Activated CD4-positive, alpha-beta T cell treated with anti-CD3 and anti-CD28 coated beads, Interleukin-2, amount 50 U/mL, for 1 hour (primary cell): ENCODE data around the gene NCAM2.

ENCODE experiments used
- DNase-seq: peaks from one replicate; pipeline ENCODE4 v3.0.0-alpha.2; 2020

The NCAM2 gene

DNA sequence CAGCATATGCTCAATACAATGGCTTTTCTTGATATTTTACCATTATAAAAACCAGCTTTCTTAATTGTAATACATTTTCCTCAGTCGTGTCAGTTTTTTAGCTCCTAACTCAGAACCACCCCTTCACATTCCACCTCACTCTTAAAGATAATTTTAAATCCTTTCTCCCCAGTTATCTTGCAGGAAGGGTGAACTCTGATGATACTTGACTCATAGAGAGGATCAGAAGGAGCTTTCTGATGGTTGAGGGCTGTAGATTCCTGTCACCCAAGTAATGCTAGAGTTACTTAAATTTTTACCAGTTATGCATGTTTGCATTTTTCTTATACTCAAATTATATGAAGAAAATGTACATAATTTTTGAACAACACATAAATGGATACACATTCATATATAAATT is 233.7 kb downstream of the NCAM2 start:
- DNase-seq, result no peak

DNA sequence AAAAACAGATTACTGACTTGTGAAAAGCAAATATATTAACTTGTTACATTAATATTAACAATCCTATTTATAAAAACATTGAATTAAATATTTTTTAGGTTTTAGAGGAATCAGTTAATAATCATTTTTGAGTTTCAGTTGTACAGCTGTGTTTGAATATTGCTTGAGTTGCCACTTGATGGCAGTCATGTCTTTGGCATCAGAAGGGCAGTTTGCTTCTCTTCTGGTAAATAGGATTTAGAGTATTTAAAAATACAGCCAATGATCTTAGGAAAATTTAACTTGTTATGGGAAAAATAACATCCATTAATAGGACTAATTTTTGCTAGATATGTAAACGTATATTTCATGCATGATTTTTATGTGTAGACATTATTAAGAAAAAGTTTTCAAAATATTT is 234.1 kb downstream of the NCAM2 start:
- DNase-seq, result no peak

DNA sequence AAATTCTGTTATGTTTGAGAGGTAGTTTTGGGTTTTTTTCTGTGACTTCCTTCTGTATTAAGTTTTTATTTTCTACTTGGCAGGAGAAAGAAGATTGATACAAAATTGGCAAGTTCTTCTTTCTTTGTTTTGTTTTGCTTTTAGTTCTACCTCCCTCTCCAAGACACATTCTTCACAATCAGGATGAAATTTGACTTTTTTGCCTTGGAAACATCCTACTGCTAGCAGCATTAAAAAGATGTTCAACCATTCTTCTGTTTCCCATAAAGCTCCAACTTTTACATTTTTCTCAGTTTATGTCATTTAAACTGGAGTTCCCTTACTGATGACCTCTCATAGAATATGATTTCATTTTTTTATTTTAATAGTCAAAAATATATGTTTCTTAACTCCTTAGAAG is 234.8 kb downstream of the NCAM2 start:
- DNase-seq, result no peak

DNA sequence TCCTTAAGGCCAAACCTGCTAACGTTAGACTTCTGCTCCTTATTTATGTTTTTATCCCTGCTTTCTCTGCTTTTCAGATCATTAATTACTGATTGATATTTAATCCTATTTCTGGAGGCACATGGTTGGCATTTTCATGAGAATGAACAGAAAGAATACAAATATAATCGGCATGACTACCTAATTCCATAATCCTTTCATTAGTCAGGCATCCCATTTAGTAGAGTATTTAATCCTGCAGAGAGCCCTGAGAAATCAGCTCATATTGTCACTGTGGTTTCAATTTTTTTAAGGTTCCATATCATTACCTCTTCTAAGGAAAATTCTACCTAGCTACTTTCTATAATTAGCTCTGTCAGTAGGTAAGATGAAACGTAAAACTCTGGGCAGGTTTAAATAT is 238.8 kb downstream of the NCAM2 start:
- DNase-seq, result no peak

DNA sequence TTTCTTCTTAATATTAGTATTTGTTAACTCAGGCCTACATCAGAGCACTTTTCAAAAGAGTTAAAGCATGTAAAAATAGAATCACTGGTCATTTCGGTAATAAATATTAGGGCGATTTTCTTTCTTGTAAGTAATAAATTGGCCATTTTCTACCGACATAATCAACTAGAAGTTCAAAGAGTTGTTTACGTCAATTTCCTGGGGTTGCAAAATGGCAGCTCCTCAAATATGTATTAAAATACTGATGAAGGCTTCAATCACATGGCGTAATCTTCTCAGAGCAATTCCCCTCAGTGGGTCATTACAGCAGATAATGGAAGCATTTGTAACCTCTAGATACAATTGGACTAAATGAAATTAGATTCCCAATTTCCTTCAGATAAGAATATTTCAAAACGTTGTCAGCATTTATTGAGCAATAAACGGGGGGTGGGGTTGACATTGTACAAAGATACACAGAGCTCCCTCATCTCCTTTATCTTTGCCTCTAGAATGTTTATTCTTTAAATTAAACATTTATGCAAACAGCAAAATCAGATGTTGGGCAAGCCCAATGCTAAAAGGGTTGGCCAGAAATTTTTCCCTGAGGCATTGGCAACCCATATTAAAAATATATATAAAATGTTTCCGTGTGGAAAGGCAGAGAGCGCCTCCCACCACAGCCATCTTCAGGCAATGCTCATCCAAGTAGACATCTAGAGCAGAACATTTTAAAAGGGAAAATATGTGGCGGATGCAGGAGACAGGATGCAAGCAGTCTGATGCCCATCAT is 240.6 kb downstream of the NCAM2 start:
- DNase-seq, result no peak

DNA sequence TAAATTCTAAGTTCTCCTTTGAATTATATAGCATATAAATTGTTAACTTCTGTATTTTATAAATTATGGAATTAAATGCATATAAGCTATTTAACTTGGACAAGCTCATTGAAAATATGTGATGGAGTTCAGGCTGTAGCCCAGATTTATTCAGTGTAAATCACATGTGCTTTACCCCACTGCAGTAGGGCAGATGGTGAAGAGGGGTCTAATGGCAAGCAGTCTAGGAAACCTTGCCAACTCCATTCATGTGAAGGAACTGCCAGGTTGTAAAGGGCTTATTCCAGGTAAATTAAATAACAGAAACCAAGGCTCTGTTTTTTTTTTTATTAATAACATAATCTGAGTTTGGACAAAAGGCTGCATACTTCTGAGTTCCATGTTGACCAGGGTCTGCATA is 243.2 kb downstream of the NCAM2 start:
- no peak for DNase-seq

DNA sequence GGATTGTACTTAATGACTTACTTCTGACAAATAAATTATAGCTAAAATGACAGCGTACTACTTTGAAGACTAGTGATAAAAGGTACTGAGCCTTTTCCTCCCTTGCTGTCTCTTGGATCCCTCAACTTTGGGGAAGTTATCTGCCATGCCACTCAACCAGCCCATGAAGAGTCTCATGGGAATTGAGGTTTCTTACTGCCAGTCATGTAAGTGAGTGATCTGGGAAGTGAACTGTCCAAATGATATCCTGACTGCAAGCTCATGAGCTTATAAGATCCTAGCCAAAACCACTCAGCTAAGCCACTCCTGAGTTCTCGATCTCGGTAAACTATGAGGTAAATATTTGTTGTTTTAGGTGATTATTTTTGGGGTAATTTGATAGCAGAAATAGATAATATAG is 247.8 kb downstream of the NCAM2 start:
- no peak for DNase-seq

DNA sequence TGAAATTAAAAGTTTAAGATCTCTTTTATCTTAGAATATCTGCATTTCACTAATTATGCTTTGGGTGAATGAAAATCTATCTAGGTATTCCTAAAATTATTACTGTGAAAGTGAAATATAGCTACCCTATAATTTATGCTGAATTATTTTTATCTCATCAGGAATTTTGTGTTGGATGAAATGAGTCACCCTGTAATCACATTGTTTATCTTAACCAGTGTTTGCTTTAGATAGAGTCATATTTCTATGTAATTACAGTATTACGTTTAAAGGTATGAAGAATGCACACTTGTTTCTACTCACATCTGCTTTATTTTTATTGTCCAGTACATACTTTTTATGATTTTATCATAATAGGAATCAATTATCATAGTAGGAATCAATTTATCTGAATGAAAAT is 249.2 kb downstream of the NCAM2 start:
- DNase-seq, result no peak

DNA sequence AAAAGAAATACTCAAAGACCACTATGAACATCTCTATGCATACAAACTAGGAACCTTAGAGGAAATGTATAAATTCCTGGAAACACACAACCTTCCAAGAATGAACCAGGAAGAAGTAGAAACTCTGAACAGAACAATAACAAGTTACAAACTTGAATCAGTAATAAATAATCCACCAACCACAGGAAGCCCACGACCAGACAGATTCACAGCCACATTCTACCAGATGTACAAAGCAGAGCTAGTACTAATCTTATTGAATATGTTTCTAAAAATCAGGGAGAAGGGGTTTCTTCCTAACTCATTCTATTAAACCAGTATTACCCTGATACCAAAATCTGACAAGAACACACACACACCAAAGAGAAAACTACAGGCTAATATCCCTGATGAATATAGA is 263.8 kb downstream of the NCAM2 start:
- DNase-seq, result no peak

DNA sequence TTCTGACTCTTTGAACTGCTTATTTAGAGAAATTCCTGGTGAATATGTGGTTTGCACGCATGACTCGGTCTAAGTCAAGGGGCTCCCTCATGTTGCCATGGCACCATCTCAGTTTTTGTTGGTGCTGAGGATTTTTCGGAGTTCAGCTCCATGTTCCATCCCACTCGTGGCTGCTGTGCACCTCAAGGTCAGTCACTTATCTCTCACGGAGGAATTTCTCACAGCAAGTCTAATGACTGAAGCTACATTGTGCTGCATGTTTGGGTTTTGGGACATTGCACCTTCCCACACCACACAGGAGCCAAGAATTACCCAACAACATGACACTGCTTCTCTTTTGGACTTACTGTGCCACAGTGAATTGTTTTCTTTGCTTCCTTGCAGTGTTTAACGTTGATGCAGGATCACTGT is 269.9 kb downstream of the NCAM2 start:
- DNase-seq, result no peak

DNA sequence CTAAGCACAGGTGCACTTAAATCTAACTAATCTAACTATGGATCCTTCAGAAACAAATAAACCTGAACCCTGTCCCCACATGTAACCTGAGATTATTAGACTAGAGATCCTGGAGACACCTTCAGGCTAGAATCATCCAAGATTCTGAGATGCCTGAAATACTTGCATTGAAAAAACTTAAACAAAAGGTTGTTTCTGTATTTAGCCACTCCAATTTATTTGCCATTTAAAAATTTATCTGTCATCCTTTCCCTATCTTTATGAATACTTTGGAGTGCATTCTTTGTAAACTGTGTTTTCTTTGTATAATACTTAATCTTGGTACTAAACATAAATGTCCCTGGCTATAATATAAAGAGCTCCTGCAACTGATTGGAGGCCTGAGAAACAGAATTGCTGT is 270.7 kb downstream of the NCAM2 start:
- DNase-seq, result no peak

DNA sequence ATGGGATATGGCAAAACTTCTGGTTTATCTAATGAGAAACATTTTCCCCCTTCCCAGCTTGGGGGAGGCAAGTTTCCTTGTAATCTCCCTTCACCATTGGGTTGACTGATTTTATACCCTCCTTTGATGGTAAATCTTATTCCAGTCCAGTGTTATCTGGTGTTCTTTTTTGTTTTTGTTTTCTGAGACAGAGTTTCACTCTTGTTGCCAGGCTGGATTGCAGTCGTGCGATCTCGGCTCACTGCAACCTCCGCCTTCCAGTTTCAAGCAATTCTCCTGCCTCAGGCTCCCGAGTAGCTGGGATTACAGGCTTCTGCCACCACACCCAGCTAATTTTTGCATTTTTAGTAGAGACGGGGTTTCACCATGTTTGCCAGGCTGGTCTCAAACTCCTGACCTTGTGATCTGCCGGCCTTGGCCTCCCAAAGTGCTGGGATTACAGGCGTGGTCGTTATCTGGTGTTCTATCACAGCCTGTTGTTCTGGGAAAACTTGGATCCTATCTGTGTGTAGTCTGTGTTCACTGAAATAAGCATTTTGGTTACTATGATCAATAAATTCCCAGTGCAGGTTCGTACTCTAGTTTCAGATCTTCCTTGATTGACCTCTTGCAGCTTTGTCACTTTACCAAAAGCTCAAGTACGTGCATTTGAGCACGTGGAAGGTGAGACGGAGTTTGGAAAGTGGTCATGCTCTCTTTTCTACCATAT is 281.1 kb downstream of the NCAM2 start:
- no peak for DNase-seq

DNA sequence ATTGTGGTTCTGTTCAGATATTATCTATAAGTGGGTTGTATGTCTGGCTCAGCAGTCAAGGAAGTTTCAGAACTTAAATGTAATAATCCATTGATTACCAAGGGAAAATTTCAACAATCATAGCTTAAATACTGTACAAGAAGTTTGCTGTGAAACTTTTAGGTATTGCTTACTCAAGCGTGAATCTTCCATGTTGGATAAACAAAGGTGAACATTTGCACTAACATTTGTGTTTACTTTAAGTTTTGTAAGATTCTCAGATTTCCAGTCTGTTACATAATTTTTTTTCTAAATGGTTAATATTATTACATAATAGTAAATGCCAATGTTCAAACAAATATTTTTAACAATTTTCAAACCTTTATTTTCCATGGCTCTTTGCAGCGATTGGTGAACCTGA is 285.6 kb downstream of the NCAM2 start:
- no peak for DNase-seq

DNA sequence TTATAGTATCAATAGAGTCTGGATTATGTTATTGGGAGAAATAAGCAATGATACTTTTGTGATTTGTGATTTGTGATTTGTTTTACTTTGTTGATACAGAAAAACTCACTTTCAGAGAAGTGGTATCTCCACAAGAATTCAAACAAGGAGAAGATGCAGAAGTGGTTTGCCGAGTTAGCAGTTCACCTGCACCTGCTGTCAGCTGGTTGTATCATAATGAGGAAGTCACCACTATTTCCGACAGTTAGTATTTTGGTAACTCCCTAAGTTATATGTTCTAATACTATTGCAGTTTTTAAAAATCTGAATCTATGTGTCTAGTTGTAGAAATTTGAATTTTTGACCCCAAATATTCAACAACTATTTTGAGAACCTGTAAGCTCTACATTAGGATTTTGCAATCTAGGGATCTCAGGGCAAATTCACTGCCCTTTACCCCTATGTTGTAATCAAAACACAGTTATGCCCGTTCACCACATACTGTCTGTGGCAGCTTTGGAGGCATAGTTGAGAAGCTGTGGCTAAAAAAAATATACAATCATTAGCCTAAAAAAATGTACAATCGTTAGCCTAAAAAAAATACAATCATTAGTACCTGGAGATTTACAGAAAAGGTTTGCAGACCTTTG is 288.1 kb downstream of the NCAM2 start:
- no peak for DNase-seq

DNA sequence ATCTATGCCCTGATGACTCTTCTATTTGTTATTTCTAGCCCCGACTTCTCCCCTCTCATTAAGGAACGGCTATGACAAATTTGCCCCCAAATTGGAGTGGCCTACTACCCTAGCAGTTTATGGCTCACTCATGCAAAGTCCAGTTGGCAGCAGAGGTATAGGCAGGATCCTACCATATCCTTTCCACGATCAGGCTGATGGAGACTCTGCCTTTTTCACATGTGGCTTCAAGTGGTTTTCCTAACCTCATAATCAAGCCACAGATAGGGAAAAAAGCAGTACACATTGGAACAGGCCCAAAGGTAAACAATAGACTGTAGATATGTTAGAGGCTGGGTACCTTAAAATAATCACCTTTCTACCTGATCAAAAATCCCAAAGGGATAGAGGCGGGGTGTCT is 292.5 kb downstream of the NCAM2 start:
- DNase-seq, result no peak

DNA sequence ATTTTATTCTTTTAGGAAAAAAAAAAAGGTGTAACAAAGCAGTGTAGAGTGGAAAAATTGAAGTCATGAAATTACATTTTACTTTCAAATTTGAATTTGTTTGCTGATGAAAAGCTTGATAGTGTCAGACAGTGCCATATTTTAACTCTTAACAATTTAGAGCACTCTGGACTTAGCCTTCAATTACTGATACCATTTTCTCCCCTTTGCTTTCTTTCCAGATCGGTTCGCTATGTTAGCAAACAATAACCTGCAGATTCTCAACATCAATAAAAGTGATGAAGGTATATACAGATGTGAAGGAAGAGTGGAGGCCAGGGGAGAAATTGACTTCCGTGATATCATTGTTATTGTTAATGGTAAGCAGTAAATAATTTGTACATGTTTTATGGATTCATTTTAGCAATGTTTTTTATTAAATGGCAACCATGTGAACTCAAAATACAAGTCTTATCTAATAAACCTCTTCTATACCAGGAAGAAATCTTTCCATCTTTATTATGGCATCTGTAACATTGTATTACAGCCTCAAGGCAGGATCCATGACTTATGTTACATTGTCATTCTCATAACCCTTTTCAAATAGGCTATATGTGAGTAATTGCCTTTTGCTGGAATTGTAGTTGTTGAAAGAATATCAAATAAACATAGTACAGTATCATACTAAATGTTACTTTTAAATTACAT is 293.8 kb downstream of the NCAM2 start:
- DNase-seq, result no peak

DNA sequence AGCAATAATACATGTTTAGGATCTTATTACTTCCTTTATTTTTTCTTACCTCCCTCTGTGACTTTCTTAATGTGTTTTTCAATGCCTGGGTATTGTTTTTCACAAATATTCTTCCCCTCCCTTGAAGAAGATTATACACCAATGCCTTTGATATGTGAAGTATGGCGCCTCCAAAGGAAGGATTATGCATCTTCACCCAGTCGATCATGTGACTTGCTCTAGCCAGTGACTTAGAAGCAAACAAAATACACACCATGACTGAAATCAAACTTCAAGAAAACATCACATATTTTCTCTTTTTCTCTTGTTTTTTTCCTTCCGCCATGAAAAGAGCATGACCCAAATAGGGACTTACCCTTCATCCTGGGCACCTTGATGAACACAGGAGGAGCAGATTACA is 297.1 kb downstream of the NCAM2 start:
- no peak for DNase-seq

DNA sequence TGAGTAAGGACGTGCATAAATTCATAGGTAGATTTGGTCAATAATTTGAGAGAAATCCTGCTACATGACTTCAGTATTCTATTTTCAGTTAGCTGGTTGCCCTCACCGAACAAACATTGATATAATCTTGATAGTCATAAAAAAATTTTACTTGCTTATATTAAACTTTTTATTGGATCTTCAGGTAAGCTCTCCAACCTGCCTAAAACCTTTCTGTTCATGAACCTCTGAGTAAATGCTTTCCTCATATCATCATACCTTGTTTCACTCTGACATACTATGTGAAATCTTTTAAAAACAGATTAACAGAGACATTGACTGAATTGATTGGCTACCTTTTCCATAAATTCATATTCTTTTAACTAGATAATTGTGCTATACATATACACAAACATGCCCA is 299.0 kb downstream of the NCAM2 start:
- no peak for DNase-seq

DNA sequence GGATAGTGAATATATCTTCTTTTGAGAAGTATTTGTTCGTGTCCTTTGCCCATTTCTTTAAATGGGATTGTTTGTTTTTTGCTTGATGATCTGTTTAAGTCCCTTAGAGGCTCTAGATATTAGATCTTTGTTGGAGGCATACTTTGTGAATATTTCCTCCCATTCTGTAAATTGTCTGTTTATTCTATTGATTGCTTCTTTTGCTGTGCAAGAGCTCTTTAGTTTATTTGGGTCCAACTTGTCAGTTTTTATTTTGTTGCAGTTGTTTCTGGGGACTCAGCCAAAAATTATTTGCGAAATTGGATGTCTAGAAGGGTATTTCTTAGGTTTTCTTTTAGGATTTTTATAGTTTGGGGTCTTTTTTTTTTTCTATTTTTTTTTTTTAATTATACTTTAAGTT is 302.8 kb downstream of the NCAM2 start:
- DNase-seq, result no peak

DNA sequence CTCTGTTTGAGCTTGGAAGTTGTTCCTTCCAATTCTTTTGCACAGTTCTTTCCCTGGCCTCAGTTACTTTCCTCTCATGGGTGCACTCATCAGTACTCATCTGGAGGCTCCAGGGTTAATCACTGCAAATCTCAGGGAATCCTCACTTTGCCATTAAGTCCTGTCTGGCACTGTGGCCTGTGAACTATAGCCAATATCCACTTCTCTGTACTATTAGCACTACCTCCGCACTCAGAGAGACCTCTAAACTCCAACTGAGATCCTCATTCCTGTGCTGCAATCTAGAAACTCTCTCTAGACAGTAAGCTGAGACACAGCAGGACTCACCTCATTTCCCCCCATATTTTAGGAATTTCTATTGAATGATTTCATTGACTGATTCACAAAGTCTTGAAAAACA is 311.3 kb downstream of the NCAM2 start:
- no peak for DNase-seq

DNA sequence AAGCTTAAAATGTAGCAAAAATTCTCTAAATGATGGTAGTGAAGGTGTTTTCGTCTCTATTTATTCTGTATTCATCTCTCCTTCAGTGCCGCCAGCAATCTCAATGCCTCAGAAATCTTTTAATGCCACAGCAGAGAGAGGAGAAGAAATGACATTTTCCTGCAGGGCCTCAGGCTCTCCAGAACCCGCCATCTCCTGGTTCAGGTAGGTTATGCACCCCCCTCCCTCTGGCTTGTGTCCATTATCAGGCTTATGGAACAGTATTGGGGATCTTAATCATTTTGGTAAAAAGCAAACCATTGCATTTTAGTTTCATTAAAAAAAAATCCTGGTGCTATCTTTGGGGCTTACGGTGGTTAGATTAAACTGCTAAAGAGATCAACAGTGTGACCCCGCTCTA is 326.1 kb downstream of the NCAM2 start:
- DNase-seq, result no peak

DNA sequence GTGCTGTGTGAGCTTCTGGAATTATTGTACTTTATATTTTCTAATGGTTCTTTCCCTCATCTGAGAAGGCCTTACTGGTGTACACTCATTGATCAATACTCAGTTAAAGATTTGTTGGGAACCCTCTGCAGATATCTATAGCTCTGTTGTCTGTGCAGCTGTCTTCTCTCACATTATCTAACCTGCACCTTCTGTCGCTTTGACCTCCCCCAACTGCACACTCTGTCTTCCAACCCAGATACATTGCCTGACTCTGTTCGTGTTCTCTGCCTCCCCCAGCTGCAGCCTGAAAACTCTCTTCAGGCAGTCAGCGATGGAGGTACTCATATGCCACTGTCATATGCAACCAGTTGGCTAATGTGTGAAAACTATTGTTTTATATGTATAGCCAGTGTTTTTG is 334.3 kb downstream of the NCAM2 start:
- DNase-seq, result no peak

DNA sequence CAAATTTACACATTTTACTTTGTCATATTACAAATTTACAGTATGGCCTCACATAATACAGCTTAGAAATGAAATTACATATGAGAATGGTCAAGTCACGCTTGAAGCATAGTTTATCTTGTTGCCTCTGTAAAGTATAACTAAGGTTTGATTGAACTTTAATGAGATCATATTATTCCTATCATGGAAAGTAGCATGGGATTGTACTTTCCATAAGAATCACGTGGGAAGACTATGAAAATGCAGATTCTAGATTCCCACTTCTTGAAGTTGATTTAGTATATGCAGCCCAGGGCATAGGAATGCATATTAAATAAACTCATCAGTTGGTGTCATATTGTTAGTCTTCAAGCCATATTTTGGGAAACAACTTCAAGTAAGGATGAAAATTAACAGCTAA is 342.8 kb downstream of the NCAM2 start:
- DNase-seq, result no peak

DNA sequence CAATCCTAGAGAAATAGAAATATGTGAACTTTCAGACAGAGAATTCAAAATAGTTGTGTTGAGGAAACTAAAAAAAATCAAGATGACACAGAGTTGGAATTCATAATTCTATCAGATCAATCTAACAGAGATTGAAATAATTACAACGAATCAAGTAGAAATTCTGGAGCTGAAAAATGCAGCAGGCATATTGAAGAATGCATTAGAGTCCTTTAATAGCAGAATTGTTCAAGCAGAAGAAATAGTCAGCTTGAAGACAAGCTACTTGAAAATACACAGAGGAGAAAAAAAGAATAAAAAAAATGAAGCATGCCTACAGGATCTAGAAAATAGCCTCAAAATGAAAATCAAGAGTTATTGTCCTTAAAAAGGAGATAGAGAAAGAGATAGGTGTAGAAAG is 347.1 kb downstream of the NCAM2 start:
- no peak for DNase-seq
